ENCODE results near the gene KRTCAP3.

Gene KRTCAP3

DNA sequence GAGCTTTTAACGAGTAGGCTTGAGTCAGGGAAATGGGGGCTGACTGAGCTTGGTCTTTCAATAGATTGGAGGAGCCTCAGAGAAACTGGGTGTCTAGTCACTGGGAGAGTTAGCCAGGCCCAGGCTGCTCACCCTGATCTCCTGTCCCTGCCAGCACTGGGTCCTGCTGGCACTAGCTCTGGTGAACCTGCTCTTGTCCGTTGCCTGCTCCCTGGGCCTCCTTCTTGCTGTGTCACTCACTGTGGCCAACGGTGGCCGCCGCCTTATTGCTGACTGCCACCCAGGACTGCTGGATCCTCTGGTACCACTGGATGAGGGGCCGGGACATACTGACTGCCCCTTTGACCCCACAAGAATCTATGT lies 720 bp downstream of the KRTCAP3 start:
- TF ChIP-seq ESRRG (CRISPR knock-in tag; IDR thresholded peaks at IDR 0.05) (no peak), CSDC2 (CRISPR knock-in tag; IDR thresholded peaks at IDR 0.05) (no peak), ZNF8 (CRISPR knock-in tag; IDR thresholded peaks at IDR 0.05) (no peak), ZFP3 (CRISPR knock-in tag; IDR thresholded peaks at IDR 0.05) (no peak), TOX (CRISPR knock-in tag; IDR thresholded peaks at IDR 0.05; ENCODE audit: borderline replicate concordance) (no peak), TSHZ2 (CRISPR knock-in tag; IDR thresholded peaks at IDR 0.05) (no peak), OSR1 (CRISPR knock-in tag; IDR thresholded peaks at IDR 0.05) (no peak), ARNTL (CRISPR knock-in tag; IDR thresholded peaks at IDR 0.05; ENCODE audit: borderline replicate concordance, low read depth) (no peak), TCF4 (CRISPR knock-in tag; IDR thresholded peaks at IDR 0.05; ENCODE audit: borderline replicate concordance) (no peak), GLIS3 (CRISPR knock-in tag; IDR thresholded peaks at IDR 0.05) (no peak)
- TF ChIP-seq, protein P1, sequence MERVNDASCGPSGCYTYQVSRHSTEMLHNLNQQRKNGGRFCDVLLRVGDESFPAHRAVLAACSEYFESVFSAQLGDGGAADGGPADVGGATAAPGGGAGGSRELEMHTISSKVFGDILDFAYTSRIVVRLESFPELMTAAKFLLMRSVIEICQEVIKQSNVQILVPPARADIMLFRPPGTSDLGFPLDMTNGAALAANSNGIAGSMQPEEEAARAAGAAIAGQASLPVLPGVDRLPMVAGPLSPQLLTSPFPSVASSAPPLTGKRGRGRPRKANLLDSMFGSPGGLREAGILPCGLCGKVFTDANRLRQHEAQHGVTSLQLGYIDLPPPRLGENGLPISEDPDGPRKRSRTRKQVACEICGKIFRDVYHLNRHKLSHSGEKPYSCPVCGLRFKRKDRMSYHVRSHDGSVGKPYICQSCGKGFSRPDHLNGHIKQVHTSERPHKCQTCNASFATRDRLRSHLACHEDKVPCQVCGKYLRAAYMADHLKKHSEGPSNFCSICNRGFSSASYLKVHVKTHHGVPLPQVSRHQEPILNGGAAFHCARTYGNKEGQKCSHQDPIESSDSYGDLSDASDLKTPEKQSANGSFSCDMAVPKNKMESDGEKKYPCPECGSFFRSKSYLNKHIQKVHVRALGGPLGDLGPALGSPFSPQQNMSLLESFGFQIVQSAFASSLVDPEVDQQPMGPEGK (CRISPR knock-in tag; IDR thresholded peaks at IDR 0.05; ENCODE audit: borderline replicate concordance): no peak
- TF ChIP-seq, protein P2, sequence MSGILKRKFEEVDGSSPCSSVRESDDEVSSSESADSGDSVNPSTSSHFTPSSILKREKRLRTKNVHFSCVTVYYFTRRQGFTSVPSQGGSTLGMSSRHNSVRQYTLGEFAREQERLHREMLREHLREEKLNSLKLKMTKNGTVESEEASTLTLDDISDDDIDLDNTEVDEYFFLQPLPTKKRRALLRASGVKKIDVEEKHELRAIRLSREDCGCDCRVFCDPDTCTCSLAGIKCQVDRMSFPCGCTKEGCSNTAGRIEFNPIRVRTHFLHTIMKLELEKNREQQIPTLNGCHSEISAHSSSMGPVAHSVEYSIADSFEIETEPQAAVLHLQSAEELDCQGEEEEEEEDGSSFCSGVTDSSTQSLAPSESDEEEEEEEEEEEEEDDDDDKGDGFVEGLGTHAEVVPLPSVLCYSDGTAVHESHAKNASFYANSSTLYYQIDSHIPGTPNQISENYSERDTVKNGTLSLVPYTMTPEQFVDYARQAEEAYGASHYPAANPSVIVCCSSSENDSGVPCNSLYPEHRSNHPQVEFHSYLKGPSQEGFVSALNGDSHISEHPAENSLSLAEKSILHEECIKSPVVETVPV (CRISPR knock-in tag; IDR thresholded peaks at IDR 0.05): no peak
- TF ChIP-seq, protein P3, sequence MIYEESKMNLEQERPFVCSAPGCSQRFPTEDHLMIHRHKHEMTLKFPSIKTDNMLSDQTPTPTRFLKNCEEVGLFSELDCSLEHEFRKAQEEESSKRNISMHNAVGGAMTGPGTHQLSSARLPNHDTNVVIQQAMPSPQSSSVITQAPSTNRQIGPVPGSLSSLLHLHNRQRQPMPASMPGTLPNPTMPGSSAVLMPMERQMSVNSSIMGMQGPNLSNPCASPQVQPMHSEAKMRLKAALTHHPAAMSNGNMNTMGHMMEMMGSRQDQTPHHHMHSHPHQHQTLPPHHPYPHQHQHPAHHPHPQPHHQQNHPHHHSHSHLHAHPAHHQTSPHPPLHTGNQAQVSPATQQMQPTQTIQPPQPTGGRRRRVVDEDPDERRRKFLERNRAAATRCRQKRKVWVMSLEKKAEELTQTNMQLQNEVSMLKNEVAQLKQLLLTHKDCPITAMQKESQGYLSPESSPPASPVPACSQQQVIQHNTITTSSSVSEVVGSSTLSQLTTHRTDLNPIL (CRISPR knock-in tag; IDR thresholded peaks at IDR 0.05; ENCODE audit: low read depth): no peak
- ATAC-seq: peak; percentile 13

GRCh38 chr2:27445155-27445554 lies 3.0 kb downstream of the KRTCAP3 start:
- TF ChIP-seq OSR1 (CRISPR knock-in tag; IDR thresholded peaks at IDR 0.05) (no peak), ZNF8 (CRISPR knock-in tag; IDR thresholded peaks at IDR 0.05) (no peak), ESRRG (CRISPR knock-in tag; IDR thresholded peaks at IDR 0.05) (no peak), ISL1 (CRISPR knock-in tag; IDR thresholded peaks at IDR 0.05) (no peak), GLIS3 (CRISPR knock-in tag; IDR thresholded peaks at IDR 0.05) (no peak), PPARA (CRISPR knock-in tag; IDR thresholded peaks at IDR 0.05; ENCODE audit: borderline replicate concordance) (no peak), TSHZ2 (CRISPR knock-in tag; IDR thresholded peaks at IDR 0.05) (no peak), ARNTL (CRISPR knock-in tag; IDR thresholded peaks at IDR 0.05; ENCODE audit: borderline replicate concordance, low read depth) (no peak), TCF4 (CRISPR knock-in tag; IDR thresholded peaks at IDR 0.05; ENCODE audit: borderline replicate concordance) (no peak)
- TF ChIP-seq, protein P2 (CRISPR knock-in tag; IDR thresholded peaks at IDR 0.05): no peak
- TF ChIP-seq, protein P3 (CRISPR knock-in tag; IDR thresholded peaks at IDR 0.05; ENCODE audit: low read depth): no peak
- ATAC-seq: no peak

Measured in SK-N-SH treated with all-trans-retinoic acid at 6 μM for 48 hours (cell line).